Vagina (tissue), 2 donors: ENCODE results near the gene HLA-DOB.
"Not testable (repeated sequence)": the region's sequence is repeated elsewhere in the genome, so short reads cannot be mapped to it uniquely, and the experiment has no call there.

Experiments used
- CTCF ChIP-seq, 3 experiments: fragments of 450-650 bp in 2 of 3; fragments of 200-600 bp in 1 of 3; sonication (generic) in 1 of 3; IDR thresholded peaks; one replicate each; pipeline ENCODE4 v1.5.1; 2017 to 2019; ENCODE audit warnings: antibody characterized with exemption in 3 of 3, mild to moderate bottlenecking in 2 of 3, moderate library complexity in 2 of 3
- POLR2A ChIP-seq, 2 donors: fragments of 450-650 bp; IDR thresholded peaks; one replicate each; pipeline ENCODE4 v1.6.1; 2017; ENCODE audit warnings: antibody characterized with exemption in 2 of 2, mild to moderate bottlenecking in 2 of 2, moderate library complexity in 2 of 2

DNA sequence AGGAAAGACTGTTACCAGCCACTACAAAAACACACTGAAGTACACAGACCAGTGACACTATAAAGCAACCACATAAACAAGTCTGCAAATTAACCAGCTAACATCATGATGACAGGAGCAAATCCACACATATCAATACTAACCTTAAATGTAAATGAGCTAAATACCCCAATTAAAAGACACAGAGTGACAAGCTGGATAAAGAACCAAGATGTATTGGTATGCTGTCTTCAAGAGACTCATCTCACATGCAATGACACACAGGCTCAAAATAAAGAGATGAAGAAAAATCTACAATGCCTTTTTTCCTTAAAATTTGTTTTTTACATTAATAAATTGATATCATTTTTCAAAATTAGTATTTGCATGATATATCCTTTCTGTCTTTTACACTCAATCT lies 33.9 kb downstream of the HLA-DOB start:
- TF ChIP-seq POLR2A, CTCF (IDR thresholded peaks at IDR 0.05): not testable (repeated sequence)
